Central memory CD8-positive, alpha-beta T cell (primary cell): ENCODE data around the gene GORASP1.

Experiments used
- ATAC-seq: fragments of 150-1000 bp; cut with Tn5 transposase; replicated peaks from 2 replicates; pipeline ENCODE4 v1.10.0; 2022; ENCODE audit warnings: mild to moderate bottlenecking, moderate FRiP score, moderate number of reproducible peaks; ENCODE audit not compliant: poor library complexity, severe bottlenecking; ENCODE audit errors: extremely low read depth
- DNase-seq, 2 donors: peaks; one replicate each; pipeline ENCODE4 v3.0.0; 2021; ENCODE audit warnings: low spot score in 2 of 2
- H3K27ac Mint-ChIP-seq: one replicate; pipeline ENCODE4 v1.8.0; 2022; ENCODE audit warnings: low read depth, mild to moderate bottlenecking, moderate library complexity, mixed read lengths
- H3K27me3 Mint-ChIP-seq: one replicate; pipeline ENCODE4 v1.8.0; 2022; ENCODE audit warnings: mixed read lengths
- H3K36me3 Mint-ChIP-seq: one replicate; pipeline ENCODE4 v1.8.0; 2022; ENCODE audit warnings: mild to moderate bottlenecking, moderate library complexity, mixed read lengths; ENCODE audit not compliant: insufficient read depth
- H3K4me1 Mint-ChIP-seq: one replicate; pipeline ENCODE4 v1.8.0; 2022; ENCODE audit warnings: mixed read lengths
- H3K4me3 Mint-ChIP-seq: one replicate; pipeline ENCODE4 v1.8.0; 2022; ENCODE audit warnings: mild to moderate bottlenecking, moderate library complexity, mixed read lengths
- H3K9me3 Mint-ChIP-seq: one replicate; pipeline ENCODE4 v1.8.0; 2022; ENCODE audit warnings: mixed read lengths

GORASP1 gene

DNA sequence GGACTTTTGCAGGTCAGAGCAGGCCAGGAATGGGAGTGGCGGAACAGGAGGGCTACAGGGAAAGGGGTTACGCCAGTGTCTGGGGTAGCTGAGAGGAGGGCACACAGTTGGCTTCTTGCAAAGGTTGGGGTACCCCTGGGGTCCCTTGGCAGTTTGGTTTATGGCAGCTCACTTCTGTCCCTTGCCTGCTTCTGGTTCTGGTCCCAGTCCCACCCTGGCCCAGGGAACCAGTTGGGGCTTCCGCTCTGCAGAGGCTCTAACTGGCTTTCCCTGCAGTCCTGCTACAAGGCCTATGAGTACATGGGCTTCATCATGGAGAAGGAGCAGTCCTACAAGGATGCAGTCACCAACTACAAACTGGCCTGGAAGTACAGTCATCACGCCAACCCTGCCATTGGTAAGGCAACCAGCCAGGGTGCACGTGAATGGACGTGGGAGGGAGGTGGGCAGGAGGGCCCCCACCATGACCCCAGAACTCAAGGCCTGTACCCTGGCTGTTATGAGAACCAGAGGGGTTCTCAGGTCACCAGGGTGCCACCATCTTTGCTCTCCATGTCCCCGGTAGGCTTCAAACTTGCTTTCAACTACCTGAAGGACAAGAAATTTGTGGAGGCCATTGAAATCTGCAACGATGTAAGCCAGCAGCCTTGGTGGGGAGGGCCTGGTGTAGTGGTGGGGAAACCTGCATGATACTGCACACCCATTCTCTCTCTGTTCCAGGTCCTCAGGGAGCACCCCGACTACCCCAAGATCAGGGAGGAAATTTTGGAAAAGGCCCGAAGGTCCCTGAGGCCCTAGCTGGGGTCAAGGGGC lies 30.8 kb upstream of the GORASP1 start:
- H3K4me3 Mint-ChIP-seq, result no peak overlapping the region
- H3K4me1 Mint-ChIP-seq, result peaks cover 10% of the 10 kb centered on the region
- H3K27ac Mint-ChIP-seq, result peak overlapping the region; percentile 70
- peaks cover 50% of the 10 kb centered on the region for H3K36me3 Mint-ChIP-seq
- no peaks in the 10 kb centered on the region for H3K9me3 Mint-ChIP-seq
- H3K27me3 Mint-ChIP-seq, result no peaks in the 10 kb centered on the region
- DNase-seq (no peak), ATAC-seq (no peak)

GRCh38 chr3:39137435-39137936 lies 30.1 kb upstream of the GORASP1 start:
- Mint-ChIP-seq H3K4me3 (no peak overlapping the region), H3K36me3 (peaks cover 44% of the 10 kb centered on the region), H3K27ac (peak overlapping the region; percentile 70), H3K27me3 (no peaks in the 10 kb centered on the region), H3K4me1 (peaks cover 7% of the 10 kb centered on the region), H3K9me3 (no peaks in the 10 kb centered on the region)
- DNase-seq (no peak), ATAC-seq (no peak)

- DNase-seq (no peak), ATAC-seq (no peak)
- H3K27me3 Mint-ChIP-seq, result no peaks in the 10 kb centered on the region
- peaks cover 4% of the 10 kb centered on the region for H3K4me1 Mint-ChIP-seq
- peak overlapping the region; percentile 70 for H3K27ac Mint-ChIP-seq
- peaks cover 37% of the 10 kb centered on the region for H3K36me3 Mint-ChIP-seq
- no peak overlapping the region for H3K4me3 Mint-ChIP-seq
- H3K9me3 Mint-ChIP-seq, result no peaks in the 10 kb centered on the region
These were observed 29.4 kb upstream of the GORASP1 start for GRCh38 chr3:39136533-39137434.

DNA sequence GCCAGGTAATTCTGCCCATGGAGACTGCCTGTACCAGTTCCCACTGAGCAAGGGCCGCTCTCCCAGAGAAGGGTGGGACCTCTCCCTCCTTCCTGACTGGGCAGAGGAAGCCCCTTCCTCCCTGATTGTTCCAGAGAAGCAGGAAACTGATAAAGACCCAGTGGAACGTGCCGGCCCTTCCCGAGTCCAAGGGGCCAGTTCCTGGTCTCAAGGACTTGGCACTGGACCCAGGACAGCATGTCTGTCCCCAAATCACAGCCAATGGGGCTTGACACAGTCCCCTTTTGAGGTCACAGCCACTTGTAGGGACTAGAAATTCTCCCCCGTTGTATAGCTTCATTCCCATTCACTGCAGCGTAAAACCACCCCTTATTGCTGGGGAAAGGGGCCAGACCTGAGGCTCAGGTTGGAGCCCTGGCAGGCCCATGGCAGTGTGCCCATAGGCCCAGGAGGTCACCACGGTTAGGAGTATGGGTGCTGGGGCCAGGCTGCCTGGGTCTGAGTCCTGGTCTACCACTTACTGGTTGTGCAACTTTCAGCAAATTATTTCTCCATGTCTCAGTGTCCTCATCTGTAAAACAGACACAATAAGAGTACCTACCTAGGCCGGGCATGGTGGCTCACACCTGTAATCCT lies 27.9 kb upstream of the GORASP1 start:
- no peak for ATAC-seq
- no peaks in the 10 kb centered on the region for H3K27me3 Mint-ChIP-seq
- peaks cover 25% of the 10 kb centered on the region for H3K36me3 Mint-ChIP-seq
- no peaks in the 10 kb centered on the region for H3K4me1 Mint-ChIP-seq
- no peak overlapping the region for H3K4me3 Mint-ChIP-seq
- no peaks in the 10 kb centered on the region for H3K9me3 Mint-ChIP-seq
- DNase-seq, result no peak
- H3K27ac Mint-ChIP-seq, result no peak overlapping the region

GRCh38 chr3:39134305-39134704 lies 26.9 kb upstream of the GORASP1 start:
- Mint-ChIP-seq H3K27me3 (no peaks in the 10 kb centered on the region), H3K9me3 (no peaks in the 10 kb centered on the region)

GRCh38 chr3:39133822-39134221 lies 26.4 kb upstream of the GORASP1 start:
- H3K27me3 Mint-ChIP-seq, result no peaks in the 10 kb centered on the region
- H3K27ac Mint-ChIP-seq, result no peak overlapping the region
- H3K4me3 Mint-ChIP-seq, result no peak overlapping the region
- peaks cover 16% of the 10 kb centered on the region for H3K36me3 Mint-ChIP-seq
- no peak for ATAC-seq
- no peaks in the 10 kb centered on the region for H3K9me3 Mint-ChIP-seq
- DNase-seq, result no peak
- no peaks in the 10 kb centered on the region for H3K4me1 Mint-ChIP-seq

More at GRCh38 chr3:39134305-39134704, 26.9 kb upstream of the GORASP1 start:
- Mint-ChIP-seq H3K27ac (no peak overlapping the region), H3K36me3 (peaks cover 18% of the 10 kb centered on the region), H3K4me3 (no peak overlapping the region), H3K4me1 (no peaks in the 10 kb centered on the region)
- DNase-seq (no peak), ATAC-seq (no peak)

DNA sequence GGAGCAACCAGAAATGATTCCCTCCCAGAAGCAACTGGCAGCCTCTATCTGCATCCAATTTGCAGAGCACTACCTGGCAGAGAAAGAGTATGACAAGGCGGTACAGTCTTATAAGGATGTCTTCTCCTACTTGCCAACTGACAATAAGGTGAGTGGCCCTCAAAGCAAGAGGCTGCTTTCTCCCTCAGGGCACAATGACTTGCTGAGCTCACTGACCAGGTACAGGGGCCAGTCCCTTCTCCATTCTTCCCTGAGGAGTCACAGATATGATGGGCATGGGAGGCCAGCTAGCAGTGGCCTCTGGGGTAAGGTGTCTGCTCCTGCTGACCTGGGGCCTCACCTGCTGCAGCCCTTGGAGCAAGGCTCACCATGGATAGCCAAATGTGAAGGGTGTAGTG lies 25.7 kb upstream of the GORASP1 start:
- H3K36me3 Mint-ChIP-seq, result peaks cover 11% of the 10 kb centered on the region
- no peaks in the 10 kb centered on the region for H3K9me3 Mint-ChIP-seq
- DNase-seq (no peak), ATAC-seq (no peak)
- H3K4me1 Mint-ChIP-seq, result peaks cover 4% of the 10 kb centered on the region
- no peaks in the 10 kb centered on the region for H3K27me3 Mint-ChIP-seq
- H3K4me3 Mint-ChIP-seq, result no peak overlapping the region
- H3K27ac Mint-ChIP-seq, result no peak overlapping the region

GRCh38 chr3:39132096-39133092 lies 25.0 kb upstream of the GORASP1 start:
- Mint-ChIP-seq H3K36me3 (peaks cover 5% of the 10 kb centered on the region), H3K4me1 (peaks cover 11% of the 10 kb centered on the region), H3K27ac (no peak overlapping the region), H3K4me3 (no peak overlapping the region), H3K9me3 (no peaks in the 10 kb centered on the region), H3K27me3 (no peaks in the 10 kb centered on the region)
- ATAC-seq (no peak), DNase-seq (no peak)

GRCh38 chr3:39130693-39131265 lies 23.4 kb upstream of the GORASP1 start:
- no peak overlapping the region for H3K4me3 Mint-ChIP-seq
- peaks cover 21% of the 10 kb centered on the region for H3K4me1 Mint-ChIP-seq
- H3K27ac Mint-ChIP-seq, result no peak overlapping the region
- H3K27me3 Mint-ChIP-seq, result no peaks in the 10 kb centered on the region
- ATAC-seq, result no peak
- H3K9me3 Mint-ChIP-seq, result no peaks in the 10 kb centered on the region
- DNase-seq, result no peak
- H3K36me3 Mint-ChIP-seq, result peaks cover 2% of the 10 kb centered on the region

- DNase-seq (no peak), ATAC-seq (no peak)
- Mint-ChIP-seq H3K27me3 (no peaks in the 10 kb centered on the region), H3K36me3 (peaks cover 2% of the 10 kb centered on the region), H3K4me1 (peaks cover 21% of the 10 kb centered on the region), H3K4me3 (no peak overlapping the region), H3K27ac (no peak overlapping the region), H3K9me3 (no peaks in the 10 kb centered on the region)
These were observed 22.6 kb upstream of the GORASP1 start for GRCh38 chr3:39130026-39130425.

GRCh38 chr3:39128951-39129350 lies 21.5 kb upstream of the GORASP1 start:
- no peaks in the 10 kb centered on the region for H3K27me3 Mint-ChIP-seq
- ATAC-seq (no peak), DNase-seq (no peak)
- peaks cover 2% of the 10 kb centered on the region for H3K36me3 Mint-ChIP-seq
- no peaks in the 10 kb centered on the region for H3K9me3 Mint-ChIP-seq
- H3K4me1 Mint-ChIP-seq, result peaks cover 21% of the 10 kb centered on the region
- no peak overlapping the region for H3K4me3 Mint-ChIP-seq
- no peak overlapping the region for H3K27ac Mint-ChIP-seq
